HCT116 (cell line): Measurements from ENCODE around the gene RFTN2.

Source experiments
- CEBPB ChIP-seq: IDR thresholded peaks from 2 replicates; pipeline ENCODE4 v1.6.1; 2012; ENCODE audit warnings: low read depth
- EZH2 ChIP-seq: fragments of 200-600 bp; sonication (generic); IDR thresholded peaks from 2 replicates; pipeline ENCODE4 v1.6.1; 2017; ENCODE audit warnings: antibody characterized with exemption, mixed run types
- EZH2phosphoT487 ChIP-seq: fragments of 200-600 bp; IDR thresholded peaks from 2 replicates; pipeline ENCODE4 v1.6.1; 2018; ENCODE audit warnings: antibody characterized with exemption, borderline replicate concordance
- POLR2A ChIP-seq: IDR thresholded peaks from 2 replicates; pipeline ENCODE4 v1.7.0; 2011; ENCODE audit warnings: borderline replicate concordance; ENCODE audit not compliant: insufficient read depth, insufficient read length; ENCODE audit errors: extremely low read depth
- POLR2AphosphoS5 ChIP-seq: IDR thresholded peaks from 2 replicates; pipeline ENCODE4 v1.6.1; 2011; ENCODE audit warnings: mild to moderate bottlenecking, low read depth, low read length, moderate library complexity
- ZNF274 ChIP-seq: fragments of 200-500 bp; sonication (Bioruptor generic); IDR thresholded peaks from 2 replicates; pipeline ENCODE4 v1.6.1; 2014; ENCODE audit warnings: mild to moderate bottlenecking, low read depth, low read length, inconsistent platforms
- TF ChIP-seq, protein P1 (sequence below), 3 experiments: fragments of 200-600 bp in 1 of 3; sonication (generic) in 1 of 3; IDR thresholded peaks in 2 of 3; conservative IDR thresholded peaks in 1 of 3; 2 replicates each; pipeline ENCODE4 v1.5.1; 2012 to 2017; ENCODE audit warnings: low read depth in 2 of 3, low read length in 2 of 3, antibody characterized with exemption in 1 of 3, borderline replicate concordance in 1 of 3, control low read depth in 1 of 3, mild to moderate bottlenecking in 1 of 3, mixed read lengths in 1 of 3, mixed run types in 1 of 3, moderate library complexity in 1 of 3; ENCODE audit not compliant: insufficient read depth in 1 of 3

GRCh38 chr2:197673106-197673505, 2.3 kb downstream of the RFTN2 start:
- TF ChIP-seq POLR2A (no peak), CEBPB (no peak), POLR2AphosphoS5 (no peak), EZH2 (no peak), ZNF274 (no peak), EZH2phosphoT487 (no peak)
- TF ChIP-seq, protein P1, sequence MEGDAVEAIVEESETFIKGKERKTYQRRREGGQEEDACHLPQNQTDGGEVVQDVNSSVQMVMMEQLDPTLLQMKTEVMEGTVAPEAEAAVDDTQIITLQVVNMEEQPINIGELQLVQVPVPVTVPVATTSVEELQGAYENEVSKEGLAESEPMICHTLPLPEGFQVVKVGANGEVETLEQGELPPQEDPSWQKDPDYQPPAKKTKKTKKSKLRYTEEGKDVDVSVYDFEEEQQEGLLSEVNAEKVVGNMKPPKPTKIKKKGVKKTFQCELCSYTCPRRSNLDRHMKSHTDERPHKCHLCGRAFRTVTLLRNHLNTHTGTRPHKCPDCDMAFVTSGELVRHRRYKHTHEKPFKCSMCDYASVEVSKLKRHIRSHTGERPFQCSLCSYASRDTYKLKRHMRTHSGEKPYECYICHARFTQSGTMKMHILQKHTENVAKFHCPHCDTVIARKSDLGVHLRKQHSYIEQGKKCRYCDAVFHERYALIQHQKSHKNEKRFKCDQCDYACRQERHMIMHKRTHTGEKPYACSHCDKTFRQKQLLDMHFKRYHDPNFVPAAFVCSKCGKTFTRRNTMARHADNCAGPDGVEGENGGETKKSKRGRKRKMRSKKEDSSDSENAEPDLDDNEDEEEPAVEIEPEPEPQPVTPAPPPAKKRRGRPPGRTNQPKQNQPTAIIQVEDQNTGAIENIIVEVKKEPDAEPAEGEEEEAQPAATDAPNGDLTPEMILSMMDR (IDR thresholded peaks at IDR 0.05 in 2 of 3, conservative IDR thresholded peaks at IDR 0.05 in 1 of 3; ENCODE audit: borderline replicate concordance in 1 of 3, insufficient read depth in 1 of 3, low read depth in 2 of 3, low read length in 2 of 3), result no peak
